HG02870 (cell line): ENCODE measurements around the gene GABBR2.
"Not testable (repeated sequence)": the region's sequence is repeated elsewhere in the genome, so short reads cannot be mapped to it uniquely, and the experiment has no call there.

Experiments
- ATAC-seq: cut with Tn5 transposase; IDR thresholded peaks from one replicate; pipeline ENCODE4 v1.9.1; 2021; ENCODE audit warnings: mild to moderate bottlenecking, moderate library complexity; ENCODE audit not compliant: unreplicated experiment

Gene GABBR2

GRCh38 chr9:98520221-98520960 is 188.3 kb downstream of the GABBR2 start:
- ATAC-seq: no peak

GRCh38 chr9:98519641-98520040 is 189.1 kb downstream of the GABBR2 start:
- no peak for ATAC-seq

- no peak for ATAC-seq
Observed at GRCh38 chr9:98518556-98518955, 190.2 kb downstream of the GABBR2 start.

GRCh38 chr9:98517761-98518160 is 191.0 kb downstream of the GABBR2 start:
- no peak for ATAC-seq

GRCh38 chr9:98516897-98517503 is 191.7 kb downstream of the GABBR2 start:
- ATAC-seq: no peak

- ATAC-seq: no peak
Observed at GRCh38 chr9:98516205-98516896, 192.4 kb downstream of the GABBR2 start.

- no peak for ATAC-seq
Observed at GRCh38 chr9:98515506-98516204, 193.1 kb downstream of the GABBR2 start.

GRCh38 chr9:98514841-98515240 is 193.9 kb downstream of the GABBR2 start:
- ATAC-seq: no peak

GRCh38 chr9:98508217-98508919 is 200.4 kb downstream of the GABBR2 start:
- ATAC-seq: not testable (repeated sequence)

GRCh38 chr9:98506422-98507054 is 202.2 kb downstream of the GABBR2 start:
- no peak for ATAC-seq

- ATAC-seq: no peak
Observed at GRCh38 chr9:98504298-98505282, 204.1 kb downstream of the GABBR2 start.

- no peak for ATAC-seq
Observed at GRCh38 chr9:98503867-98504266, 204.9 kb downstream of the GABBR2 start.

- ATAC-seq: no peak
Observed at GRCh38 chr9:98502976-98503325, 205.8 kb downstream of the GABBR2 start.

GRCh38 chr9:98502311-98502975 is 206.3 kb downstream of the GABBR2 start:
- ATAC-seq: no peak

- no peak for ATAC-seq
Observed at GRCh38 chr9:98501819-98502218, 206.9 kb downstream of the GABBR2 start.

- not testable (repeated sequence) for ATAC-seq
Observed at GRCh38 chr9:98501259-98501658, 207.5 kb downstream of the GABBR2 start.

- no peak for ATAC-seq
Observed at GRCh38 chr9:98500337-98500919, 208.3 kb downstream of the GABBR2 start.

GRCh38 chr9:98495530-98495929 is 213.2 kb downstream of the GABBR2 start:
- ATAC-seq: no peak
